Activated CD4-positive, alpha-beta T cell treated with anti-CD3 and anti-CD28 coated beads for 48 hours (primary cell): ENCODE data around the gene C1orf167.

Source experiments
- DNase-seq: peaks from one replicate; pipeline ENCODE4 v3.0.0-alpha.2; 2020

C1orf167 gene, protein sequence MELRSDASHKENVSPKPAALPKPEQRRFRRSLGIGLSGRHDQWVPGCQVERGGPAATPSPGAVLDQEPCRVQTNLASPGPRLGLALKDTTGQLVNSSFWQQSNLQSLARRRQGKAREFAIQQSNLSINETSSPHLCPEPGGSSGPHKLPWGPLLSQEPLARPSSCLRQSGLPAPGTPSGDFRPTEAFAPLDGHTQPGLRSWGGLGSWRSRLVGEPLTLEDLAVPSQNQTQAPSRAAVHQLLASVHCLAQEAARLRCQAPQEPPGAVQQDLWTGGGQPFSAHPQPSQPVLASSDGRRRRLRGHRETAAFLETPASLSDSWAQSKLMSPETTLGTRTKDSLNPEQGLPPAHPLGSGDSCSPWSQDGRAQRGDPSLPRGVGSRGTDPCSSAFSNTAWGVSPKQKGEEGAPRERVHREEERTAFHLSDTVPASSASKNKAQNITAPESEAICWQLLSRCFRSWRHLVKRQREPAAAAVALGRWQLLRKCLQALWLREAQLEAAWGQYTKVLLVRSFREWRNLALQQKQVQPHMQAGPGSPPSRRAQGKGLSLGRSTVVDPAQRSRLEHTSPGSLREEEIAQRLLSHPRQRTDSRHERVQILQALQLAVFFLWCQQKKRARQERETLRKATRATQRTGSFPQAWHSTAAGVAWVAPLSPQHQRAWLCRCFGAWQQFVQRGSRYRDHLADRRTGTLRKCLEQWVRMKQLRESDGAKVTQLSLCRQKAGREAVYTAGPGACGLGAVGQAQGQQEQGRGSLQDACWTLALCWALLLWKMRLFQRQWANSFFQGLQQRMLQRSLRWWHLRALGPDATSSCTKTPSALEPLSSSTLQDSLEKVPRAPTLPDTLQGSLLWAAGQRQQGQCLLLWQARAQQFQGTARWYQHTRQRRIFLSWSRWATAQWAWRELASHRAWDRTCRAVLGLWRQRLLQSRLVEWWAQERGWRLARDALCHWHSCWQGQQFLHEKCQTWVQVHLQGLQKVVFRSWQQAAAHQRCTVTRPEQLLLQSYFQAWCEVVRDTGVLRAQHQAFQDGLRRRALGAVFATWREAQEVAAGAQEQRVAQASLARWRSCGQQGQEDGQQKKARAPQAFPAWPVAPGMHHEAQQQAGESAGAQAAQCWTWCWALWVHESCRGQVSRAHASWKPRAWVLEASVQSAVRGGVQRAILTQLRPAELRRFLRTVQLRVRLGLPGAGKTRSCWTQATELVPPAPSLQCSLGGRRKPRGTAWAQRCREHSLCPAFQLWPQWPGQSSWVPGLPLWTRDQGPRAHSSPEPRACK (N-terminal part only)

DNA sequence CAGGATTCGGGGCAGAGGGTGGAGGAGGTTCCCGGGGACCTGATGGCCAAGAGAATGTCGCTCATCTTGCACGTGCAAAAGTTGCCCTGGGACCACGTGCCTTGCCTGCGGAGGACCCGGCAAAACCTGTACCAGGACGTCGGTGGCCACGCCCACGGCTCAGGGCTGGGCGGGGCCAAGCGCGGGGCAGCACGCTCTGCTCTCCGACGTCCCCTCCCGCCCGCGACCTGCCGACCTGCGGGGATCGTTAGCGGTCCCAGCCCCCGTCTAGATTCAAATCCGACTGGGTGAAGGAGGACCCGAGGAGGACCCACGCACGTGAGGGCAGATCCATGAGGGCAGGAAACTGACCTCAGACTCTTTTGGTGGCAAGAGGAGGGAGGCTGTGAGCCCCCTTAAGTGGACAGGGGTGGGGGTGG lies at the start of gene C1orf167:
Gene C1orf167 (plus strand): TSS at position 206 of the 419 bp plus-strand sequence. CDS start 2,208 bp downstream, outside the sequence.
- peak; percentile 53 for DNase-seq

DNA sequence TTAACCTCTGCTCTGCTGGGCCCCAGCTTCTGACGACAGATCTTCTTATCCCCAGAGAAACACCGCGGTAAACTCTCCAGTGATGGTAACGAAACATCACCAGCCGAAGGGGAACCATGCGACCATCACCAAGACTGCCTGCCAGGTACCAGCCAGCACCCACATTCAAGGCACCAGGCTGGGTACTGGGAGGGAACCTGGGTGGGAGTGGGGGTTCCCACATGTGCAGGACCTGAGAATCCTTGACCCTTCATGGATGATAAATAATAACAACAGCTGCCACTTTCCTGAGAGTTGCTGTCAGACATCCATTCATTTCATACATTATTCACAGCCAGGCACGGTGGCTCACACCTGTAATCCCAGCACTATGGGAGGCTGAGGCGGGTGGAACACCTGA lies 49.7 kb upstream of the C1orf167 start:
- DNase-seq, result no peak

DNA sequence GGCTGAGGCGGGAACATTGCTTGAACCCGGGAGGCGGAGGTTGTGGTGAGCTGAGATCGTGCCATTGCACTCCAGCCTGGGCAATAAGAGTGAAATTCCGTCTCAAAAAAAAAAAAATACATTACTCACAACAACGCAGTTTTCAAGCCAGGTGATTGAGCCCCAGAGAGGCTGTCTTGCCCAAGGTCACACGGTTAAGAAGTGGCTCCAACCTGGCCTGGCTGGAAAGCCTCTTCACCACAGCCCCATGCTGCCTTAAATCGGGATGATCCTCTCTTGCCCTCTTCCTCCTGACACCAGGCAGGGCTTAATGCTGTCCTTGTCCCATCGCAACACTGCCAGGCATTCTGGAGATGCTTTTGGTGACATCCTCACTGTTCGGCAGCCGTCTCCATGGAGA lies 48.9 kb upstream of the C1orf167 start:
- DNase-seq, result no peak

DNA sequence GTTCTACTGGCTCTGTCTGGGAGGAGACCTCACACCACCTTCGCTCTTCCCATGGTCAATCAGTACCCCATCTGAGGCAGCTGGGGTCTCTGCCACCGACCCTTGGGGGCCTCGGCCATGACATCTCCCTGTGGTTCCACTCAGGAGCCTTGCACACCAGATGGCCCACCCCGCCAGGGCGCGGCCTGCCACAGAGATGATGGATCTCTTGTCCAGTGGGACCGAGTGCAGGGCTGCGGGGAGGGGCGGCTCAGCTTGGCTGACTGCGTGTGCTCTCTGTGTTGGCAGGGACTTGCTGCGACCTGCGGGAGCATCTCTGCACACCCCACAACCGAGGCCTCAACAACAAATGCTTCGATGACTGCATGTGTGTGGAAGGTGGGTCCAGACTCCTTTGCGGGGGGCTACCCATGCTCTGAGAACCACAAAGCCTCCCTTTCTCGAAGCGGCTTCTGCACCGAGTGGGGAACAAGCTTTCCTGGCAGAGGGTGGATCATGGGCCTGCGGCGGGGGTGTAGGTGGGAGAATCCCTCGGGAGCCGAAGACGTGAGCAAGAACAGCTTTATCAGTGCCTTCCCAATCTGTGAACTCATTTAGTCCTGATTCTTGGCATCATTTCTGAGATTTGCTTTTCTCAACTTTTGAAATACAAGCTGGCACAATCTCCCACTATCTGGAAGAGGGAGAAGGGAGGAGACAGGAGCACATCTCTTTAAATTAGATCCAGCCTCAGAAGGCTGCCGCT lies 47.0 kb upstream of the C1orf167 start:
- DNase-seq, result no peak

DNA sequence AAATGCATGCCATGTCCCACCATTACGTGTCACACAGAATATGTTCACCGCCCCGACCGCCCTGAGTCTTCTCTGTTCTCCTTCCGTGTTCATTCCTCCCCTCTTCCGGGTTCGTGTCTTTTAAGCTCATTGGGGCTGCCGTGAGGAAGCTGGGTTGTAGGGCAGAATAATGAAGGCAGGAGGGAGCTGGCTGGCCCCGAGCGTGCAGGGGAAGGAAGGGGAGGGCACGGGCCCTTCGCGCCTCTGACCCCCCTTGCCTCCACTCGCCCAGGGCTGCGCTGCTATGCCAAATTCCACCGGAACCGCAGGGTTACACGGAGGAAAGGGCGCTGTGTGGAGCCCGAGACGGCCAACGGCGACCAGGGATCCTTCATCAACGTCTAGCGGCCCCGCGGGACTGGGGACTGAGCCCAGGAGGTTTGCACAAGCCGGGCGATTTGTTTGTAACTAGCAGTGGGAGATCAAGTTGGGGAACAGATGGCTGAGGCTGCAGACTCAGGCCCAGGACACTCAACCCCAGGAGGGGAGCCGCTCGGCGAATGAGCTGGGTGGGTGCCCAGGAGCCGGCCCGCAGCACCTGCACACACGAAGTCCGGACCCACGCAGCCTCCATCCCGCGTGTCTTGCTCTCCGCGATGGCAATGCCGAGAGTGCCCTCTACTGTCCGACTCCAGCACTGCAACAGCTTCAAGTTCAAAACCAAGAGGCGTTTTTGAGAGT lies 42.5 kb upstream of the C1orf167 start:
- DNase-seq, result peak; percentile 88

DNA sequence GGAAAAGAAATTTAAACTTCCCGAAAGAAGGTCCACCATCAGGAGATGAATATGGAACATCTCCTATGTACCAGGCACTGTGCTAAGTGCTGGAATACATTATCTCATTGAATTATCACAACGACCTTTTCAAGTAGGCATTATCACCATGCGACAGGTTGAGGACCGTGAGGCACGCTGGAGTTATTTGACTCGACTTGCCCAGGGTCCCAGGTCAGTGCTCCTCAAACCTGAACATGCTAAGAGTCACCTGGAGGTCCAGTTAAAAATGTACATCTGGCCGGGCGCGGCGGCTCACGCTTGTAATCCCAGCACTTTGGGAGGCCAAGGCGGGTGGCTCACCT lies 42.0 kb upstream of the C1orf167 start:
- no peak for DNase-seq

DNA sequence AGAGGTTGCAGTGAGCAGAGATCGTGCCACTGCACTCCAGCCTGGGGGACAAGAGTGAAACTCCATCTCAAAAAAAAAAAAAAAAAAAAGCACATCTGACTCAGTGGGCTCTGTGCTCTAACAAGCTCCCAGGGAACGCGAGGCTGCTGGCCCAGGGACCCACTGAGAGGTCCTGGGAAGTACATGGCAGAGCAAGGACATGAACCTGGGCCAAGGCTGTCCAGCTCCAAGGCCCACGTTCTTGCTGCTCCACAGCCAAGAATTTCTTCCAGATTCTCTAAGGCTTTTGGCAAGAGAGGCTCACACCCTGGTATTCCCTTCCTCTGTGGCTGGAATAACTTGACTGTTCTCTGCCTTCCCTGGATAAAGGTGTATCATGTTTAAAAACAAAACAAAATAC lies 41.5 kb upstream of the C1orf167 start:
- DNase-seq, result no peak

DNA sequence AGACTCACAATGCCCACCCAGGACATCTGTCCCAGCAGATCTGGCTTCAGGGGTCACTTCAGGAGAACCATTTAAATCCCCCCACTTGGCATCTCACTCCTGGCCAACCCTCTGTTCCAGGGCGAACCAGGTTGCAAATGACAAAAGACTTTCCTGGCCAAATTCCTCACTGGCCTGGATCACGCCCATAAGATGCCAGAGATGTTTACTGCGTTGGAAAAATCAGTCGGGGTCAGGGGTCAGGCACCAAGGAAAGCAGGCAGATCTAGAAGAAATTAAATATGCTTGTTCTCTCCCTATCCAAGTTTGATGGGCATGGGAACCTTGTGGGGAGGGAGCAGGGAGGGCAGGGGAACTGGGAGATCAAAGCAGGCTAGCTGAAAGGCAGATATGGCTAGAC lies 40.7 kb upstream of the C1orf167 start:
- no peak for DNase-seq

DNA sequence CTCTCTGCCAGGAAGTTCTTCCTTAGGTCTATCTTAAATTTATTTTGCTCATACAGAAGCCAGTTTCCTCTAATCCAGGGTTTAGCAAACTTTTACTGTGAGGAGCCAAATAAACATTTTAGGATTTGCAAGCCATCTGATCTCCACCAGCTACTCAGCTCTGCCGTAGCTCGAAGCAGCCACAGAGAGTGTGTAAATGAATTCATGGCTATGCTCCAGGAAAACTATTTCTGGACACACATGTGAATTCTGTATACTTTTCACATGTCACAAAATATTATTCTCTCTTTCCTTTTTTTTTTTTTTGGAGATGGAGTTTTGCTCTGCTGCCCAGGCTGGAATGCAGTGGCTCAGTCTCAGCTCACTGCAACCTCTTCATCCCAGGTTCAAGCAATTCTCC lies 39.5 kb upstream of the C1orf167 start:
- DNase-seq, result no peak

DNA sequence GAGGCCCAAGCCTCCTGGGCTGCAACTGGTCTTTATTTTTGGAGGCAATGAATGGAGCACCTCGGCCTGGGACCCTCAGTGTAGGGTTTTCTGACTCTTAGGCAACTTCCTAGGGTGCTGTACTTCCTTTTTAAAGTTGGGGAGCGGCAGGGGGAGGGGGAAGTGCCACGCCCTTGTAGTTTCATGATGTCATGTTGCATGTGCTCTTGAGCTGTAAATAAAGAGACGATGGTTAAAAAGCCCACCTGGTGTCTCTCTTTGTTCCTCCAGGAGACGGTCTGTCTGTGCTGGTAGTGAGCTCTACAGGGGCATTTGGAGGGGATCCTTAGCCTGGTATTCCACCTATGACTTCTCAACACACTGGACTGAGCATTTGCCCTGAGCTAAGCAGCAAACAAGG lies 36.4 kb upstream of the C1orf167 start:
- no peak for DNase-seq

DNA sequence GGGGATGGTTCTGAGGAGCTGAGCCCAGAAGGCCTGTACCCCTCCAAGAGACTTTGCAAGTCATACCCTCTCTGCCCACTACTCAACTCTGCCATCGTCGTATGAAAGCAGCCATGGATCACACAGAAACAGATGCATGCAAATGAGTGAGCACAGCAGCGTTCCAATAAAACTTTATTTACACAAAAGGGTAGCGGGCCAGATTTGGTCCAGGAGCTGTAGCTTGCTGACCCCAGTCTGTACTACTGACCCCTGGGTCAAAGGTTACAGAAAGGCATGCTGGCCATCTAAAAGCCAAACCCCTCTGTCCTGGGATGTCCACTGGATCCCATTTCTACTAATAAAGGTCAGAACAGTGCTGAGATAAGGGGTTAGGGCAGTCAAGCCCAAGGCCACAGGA lies 34.9 kb upstream of the C1orf167 start:
- no peak for DNase-seq

DNA sequence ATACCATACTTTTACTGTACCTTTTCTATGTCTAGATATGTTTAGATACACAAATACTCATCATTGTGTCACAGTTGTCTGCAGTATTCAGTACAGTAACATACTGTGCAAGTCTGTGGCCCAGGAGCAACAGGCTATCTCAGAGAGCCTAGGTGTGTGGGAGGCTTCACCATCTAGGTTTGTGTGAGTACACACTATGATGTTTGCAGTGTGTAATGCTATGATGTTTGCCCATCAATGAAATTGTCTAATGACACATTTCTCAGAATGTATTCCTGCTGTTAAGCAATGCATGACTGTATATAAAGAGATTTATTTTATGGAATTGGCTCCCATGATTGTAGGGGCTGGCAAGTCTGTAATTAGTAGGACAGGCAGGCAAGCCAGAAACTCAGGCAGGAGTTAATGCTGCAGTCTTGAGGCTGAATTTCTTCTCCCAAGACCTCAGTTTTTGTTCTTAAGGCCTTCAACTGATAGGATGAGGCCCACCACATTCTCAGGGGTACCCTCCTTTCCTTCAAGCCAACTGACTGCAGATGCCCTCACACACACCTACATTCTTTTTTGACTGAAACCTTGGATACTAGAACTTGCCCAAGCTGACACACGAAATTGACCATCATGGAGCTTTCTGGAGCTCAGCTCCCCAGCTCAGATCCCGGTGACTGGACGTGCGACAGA lies 33.7 kb upstream of the C1orf167 start:
- DNase-seq, result no peak

DNA sequence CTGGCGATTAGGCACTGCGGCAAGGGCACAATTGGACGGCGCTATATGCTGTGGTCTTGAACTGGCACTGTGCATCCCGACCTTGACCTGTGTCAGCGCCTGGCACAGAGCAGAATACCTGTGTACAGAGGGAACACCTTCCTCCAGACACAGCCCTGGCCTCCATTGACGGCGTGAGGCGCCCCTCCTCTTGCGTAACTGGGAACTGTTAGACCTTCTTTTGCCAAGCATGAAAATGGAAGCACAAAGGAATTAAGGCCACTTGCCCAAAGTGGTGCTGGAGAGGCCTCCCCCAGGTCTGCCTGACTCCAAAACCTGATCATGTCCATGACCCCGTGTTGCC lies 32.9 kb upstream of the C1orf167 start:
- DNase-seq, result no peak

DNA sequence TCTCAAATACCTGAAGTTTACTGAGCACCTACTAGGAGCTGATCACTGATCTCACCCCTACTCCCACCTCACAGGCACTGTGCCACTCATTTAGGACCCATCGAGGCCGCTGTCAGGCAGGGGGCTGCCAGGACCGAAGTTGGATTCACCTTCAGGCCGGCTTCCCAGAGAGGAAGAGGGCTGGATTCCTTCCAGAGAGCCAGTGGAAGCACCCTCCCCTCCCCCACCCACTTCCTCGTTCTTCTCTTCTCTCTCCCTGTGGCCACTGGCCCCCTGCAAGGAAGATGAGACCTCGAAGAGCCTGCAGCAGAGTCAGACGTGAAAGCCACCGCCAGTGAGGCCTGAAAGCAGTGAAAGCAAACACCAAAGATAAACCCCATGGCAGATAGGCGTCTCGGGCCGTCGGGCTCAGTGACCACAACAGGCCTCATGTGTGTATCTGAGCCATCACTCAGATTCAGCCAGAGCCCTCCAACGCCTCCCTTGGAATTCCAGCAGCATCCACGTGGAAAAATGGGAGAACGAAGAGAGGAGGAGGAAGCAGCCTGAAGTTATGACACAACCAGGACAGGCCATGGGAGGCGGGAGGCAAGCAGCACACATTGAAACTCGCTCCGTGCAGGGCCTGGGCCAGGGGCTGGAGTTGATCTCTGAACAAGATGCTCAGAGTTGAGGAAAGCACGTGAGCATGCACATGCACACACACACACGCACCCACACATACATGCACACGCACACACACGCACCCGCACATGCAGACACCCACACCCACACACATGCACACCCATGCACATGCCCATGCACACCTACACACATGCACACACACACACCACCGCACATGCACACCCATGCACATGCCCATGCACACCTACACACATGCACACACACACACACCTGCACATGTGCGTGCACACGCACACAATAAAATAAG lies 32.2 kb upstream of the C1orf167 start:
- DNase-seq, result no peak

DNA sequence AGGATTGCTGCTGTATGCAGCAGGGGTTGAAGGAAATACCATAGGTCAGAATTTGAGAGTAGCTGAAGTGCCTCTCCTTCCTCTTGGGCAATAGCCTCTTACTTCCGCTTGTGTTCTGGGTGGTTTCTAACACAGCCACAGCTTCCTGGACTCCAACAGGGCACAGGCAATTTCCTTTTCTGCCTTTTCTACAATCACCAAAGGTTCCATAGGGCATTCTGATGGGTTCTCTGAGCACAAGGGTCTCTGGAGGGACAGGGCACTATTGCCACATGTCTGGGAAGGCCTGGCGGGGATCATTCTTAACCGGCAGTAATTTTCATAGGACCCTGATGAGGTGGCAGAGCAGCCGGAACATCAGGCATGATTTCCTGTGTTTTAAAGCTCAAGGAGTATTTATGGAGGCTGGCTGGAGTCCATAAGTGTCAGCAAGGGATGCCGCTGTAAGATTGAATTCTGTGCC lies 31.5 kb upstream of the C1orf167 start:
- DNase-seq, result peak; percentile 29

DNA sequence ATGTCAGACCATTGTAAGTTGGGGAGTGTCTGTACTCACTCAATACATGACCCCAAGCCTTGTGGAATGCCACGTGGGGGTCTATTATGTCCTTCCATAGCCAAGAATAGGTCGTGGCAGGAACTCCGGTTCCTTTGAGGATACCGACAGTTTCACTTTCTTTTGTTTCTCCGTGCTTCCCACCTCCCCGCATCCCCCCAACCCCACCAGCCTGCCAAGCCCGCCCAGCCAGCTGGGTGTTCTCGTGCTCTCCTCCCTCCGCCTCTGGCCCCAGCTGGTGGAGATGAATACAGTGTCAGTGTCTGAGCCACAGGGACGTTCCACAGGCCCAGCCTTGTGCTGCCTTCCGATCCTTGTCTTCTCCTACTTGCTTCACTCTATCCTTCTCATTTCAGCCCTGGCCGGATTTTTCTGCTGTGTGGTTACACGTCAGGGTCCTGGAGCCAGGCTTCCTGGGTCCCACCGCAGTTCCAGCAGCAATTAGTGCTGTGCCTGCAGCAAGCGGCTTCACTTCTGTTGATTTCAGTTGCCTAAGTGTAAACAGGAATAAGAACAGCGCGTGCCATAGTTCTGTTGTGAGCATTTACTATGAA lies 30.2 kb upstream of the C1orf167 start:
- peak; percentile 45 for DNase-seq

DNA sequence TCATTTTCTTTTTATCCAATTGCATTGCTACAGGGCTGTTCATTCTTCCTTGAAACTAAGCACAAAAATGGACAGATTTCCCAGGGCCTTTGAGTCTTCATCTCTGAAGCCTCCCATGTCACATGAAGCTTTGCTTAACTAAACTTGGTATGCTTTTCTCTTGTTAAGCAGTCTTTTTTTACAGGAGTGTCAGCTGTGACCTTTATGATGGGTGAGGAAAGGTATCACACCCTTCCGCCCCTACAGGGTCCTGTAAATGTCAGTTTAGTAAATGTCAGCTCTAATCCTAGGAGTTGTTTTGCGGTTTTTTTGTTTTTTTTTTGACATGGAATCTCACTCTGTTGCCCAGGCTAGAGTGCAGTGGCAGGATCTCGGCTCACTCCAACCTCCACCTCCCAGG lies 28.7 kb upstream of the C1orf167 start:
- DNase-seq, result no peak

DNA sequence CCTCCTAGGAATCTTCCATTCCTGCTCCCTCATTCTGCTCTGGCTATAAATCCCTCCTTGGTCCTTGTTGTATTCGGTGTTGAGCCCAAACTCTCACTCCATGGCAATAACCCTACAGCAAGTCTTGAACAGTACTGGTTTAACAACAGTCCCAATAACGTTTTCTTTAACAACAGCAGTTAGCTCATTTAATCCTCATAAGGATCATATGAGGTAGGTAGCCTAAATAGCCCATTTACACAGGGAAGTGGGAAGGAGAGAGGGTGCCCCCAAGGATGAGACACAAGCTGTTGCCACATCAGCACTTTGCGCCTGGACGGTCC lies 26.5 kb upstream of the C1orf167 start:
- DNase-seq, result no peak

DNA sequence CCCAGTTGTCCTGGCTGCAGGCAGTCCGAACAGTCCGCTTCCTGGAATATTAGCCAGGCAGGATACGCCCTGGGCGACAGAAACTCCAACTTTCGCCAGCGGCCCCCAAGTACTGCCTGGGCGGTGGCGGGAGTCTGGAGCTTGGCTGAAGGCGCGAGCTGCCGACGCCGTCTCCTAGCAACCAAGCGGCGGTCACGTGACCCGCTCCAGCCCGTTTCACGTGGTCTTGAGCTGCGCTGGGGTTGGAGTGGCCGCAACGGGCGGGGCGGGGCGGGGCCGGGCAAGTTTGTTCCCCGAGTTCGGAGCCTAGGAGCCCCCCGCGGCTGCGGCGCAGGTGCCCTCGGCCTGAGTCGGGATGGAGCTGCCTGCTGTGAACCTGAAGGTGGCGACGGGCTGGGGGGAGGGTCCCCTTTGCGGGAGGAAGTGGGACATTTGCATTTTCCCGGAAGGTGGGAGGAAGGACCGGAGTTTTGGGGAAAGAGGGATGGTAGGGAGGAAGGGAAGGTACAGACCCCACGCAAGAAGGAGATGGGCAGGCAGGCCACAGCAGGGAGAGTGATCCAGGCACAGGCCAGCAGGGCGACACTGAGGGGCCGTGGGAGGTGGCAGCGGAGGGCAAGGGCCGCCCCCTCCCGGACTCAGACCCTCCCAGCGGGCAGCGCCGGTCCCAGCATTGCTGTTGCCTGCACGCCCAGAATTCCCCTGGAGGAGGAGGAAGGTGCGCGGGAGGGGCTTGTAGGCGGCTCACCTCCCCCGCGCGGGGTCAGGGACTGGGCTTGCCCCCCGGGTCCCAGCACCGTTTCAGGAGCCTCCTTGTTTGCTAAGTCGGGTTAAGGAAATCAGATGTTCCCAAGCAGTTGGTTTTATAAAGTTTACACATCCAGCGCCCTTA lies 25.9 kb upstream of the C1orf167 start, which contains the start of gene AGTRAP:
Gene AGTRAP (plus strand): TSS at position 283 of the 892 bp plus-strand sequence. CDS start 73 bp downstream, at position 356.
- peak; percentile 94 for DNase-seq
